Fibroblast of pulmonary artery (primary cell): Measurements from ENCODE around the gene FBXO10.
A peak's percentile ranks its signal among the peaks of the same experiment; 100 is the strongest.
"Not testable (repeated sequence)": the region's sequence is repeated elsewhere in the genome, so short reads cannot be mapped to it uniquely, and the experiment has no call there.

Source experiments
- DNase-seq: peaks from one replicate; pipeline ENCODE4 v3.0.0-alpha.2; 2010; ENCODE audit warnings: low read depth
- H3K4me3 ChIP-seq: replicated peaks from 2 replicates; pipeline ENCODE4 v1.5.1; 2011; ENCODE audit warnings: low read depth, mild to moderate bottlenecking, control low read depth, low read length, moderate library complexity
- TF ChIP-seq, protein P1 (sequence below): IDR thresholded peaks from 2 replicates; pipeline ENCODE4 v1.5.1; 2011; ENCODE audit warnings: mild to moderate bottlenecking, control low read depth, low read length, inconsistent platforms; ENCODE audit errors: missing control alignments

The FBXO10 gene

GRCh38 chr9:37474438-37474837, 101.7 kb downstream of the FBXO10 start:
- DNase-seq: no peak
- H3K4me3 ChIP-seq: no peak overlapping the region
- TF ChIP-seq, protein P1, sequence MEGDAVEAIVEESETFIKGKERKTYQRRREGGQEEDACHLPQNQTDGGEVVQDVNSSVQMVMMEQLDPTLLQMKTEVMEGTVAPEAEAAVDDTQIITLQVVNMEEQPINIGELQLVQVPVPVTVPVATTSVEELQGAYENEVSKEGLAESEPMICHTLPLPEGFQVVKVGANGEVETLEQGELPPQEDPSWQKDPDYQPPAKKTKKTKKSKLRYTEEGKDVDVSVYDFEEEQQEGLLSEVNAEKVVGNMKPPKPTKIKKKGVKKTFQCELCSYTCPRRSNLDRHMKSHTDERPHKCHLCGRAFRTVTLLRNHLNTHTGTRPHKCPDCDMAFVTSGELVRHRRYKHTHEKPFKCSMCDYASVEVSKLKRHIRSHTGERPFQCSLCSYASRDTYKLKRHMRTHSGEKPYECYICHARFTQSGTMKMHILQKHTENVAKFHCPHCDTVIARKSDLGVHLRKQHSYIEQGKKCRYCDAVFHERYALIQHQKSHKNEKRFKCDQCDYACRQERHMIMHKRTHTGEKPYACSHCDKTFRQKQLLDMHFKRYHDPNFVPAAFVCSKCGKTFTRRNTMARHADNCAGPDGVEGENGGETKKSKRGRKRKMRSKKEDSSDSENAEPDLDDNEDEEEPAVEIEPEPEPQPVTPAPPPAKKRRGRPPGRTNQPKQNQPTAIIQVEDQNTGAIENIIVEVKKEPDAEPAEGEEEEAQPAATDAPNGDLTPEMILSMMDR: no peak

- not testable (repeated sequence) for DNase-seq
Measured at GRCh38 chr9:37473982-37474381, 102.2 kb downstream of the FBXO10 start.

GRCh38 chr9:37471942-37472684, 104.1 kb downstream of the FBXO10 start:
- DNase-seq: peak; percentile 93
- peak overlapping the region; percentile 40 for H3K4me3 ChIP-seq
- TF ChIP-seq, protein P1: no peak

More at GRCh38 chr9:37473982-37474381, 102.2 kb downstream of the FBXO10 start:
- not testable (repeated sequence) for H3K4me3 ChIP-seq

GRCh38 chr9:37468620-37469019, 107.6 kb downstream of the FBXO10 start:
- H3K4me3 ChIP-seq: no peak overlapping the region
- TF ChIP-seq, protein P1: no peak
- no peak for DNase-seq

- H3K4me3 ChIP-seq, DNase-seq: not testable (repeated sequence)
Measured at GRCh38 chr9:37467530-37467929, 108.7 kb downstream of the FBXO10 start.

GRCh38 chr9:37466037-37466709, 110.0 kb downstream of the FBXO10 start:
- peak overlapping the region; percentile 92 for H3K4me3 ChIP-seq
- TF ChIP-seq, protein P1: no peak
- DNase-seq: peak; percentile 82

- peak within 1 kb of the TSS; percentile 92 for H3K4me3 ChIP-seq
- peak; percentile 100 for DNase-seq
- TF ChIP-seq, protein P1: no peak
Measured at GRCh38 chr9:37465249-37466036, 110.7 kb downstream of the FBXO10 start, which contains the start of gene ZBTB5. Gene ZBTB5 (minus strand): TSS chr9:37465450. CDS start chr9:37442551, 22,899 bp downstream.
